HepG2 (cell line): ENCODE results near the gene DHX58. TPM values are rescaled to one million over a fixed set of nuclear protein-coding genes. Genes with fewer than 3 reads are reported as not detected.
A peak's percentile ranks its signal among the peaks of the same experiment; 100 is the strongest.

Source experiments
- AGO1 ChIP-seq: fragments of 200-400 bp; formaldehyde crosslinking; IDR thresholded peaks from 2 replicates; pipeline ENCODE4 v1.6.1; 2017; ENCODE audit warnings: mild to moderate bottlenecking, low read depth, low read length, moderate library complexity; ENCODE audit not compliant: poor library complexity, severe bottlenecking
- CENPX ChIP-seq: sonication (generic); formaldehyde crosslinking; IDR thresholded peaks from 2 replicates; pipeline ENCODE4 v1.9.0; 2021; ENCODE audit warnings: mild to moderate bottlenecking, missing genetic modification reagents, moderate library complexity
- FOXK1 ChIP-seq: sonication (generic); formaldehyde crosslinking; IDR thresholded peaks from 2 replicates; pipeline ENCODE4 v1.4.0; 2020; ENCODE audit warnings: low read depth, missing genetic modification reagents, borderline replicate concordance
- IKZF4 ChIP-seq: sonication (generic); formaldehyde crosslinking; IDR thresholded peaks from 2 replicates; pipeline ENCODE4 v1.5.1; 2020; ENCODE audit warnings: borderline replicate concordance, mild to moderate bottlenecking, low read depth, missing genetic modification reagents; ENCODE audit errors: not compliant biosample characterization
- ISL2 ChIP-seq: sonication (generic); formaldehyde crosslinking; IDR thresholded peaks from 2 replicates; pipeline ENCODE4 v1.5.0; 2020; ENCODE audit warnings: missing genetic modification reagents
- PITX1 ChIP-seq: sonication (generic); formaldehyde crosslinking; IDR thresholded peaks from 2 replicates; pipeline ENCODE4 v1.5.1; 2020; ENCODE audit warnings: mild to moderate bottlenecking, missing genetic modification reagents
- RELA ChIP-seq: sonication (generic); formaldehyde crosslinking; IDR thresholded peaks from 2 replicates; pipeline ENCODE4 v1.4.0; 2020; ENCODE audit warnings: missing genetic modification reagents
- SAFB2 ChIP-seq: sonication (generic); formaldehyde crosslinking; IDR thresholded peaks from 2 replicates; pipeline ENCODE4 v1.5.1; 2020; ENCODE audit warnings: missing genetic modification reagents, low read depth, mild to moderate bottlenecking, borderline replicate concordance
- TBX2 ChIP-seq: sonication (generic); formaldehyde crosslinking; IDR thresholded peaks from 2 replicates; pipeline ENCODE4 v1.5.0; 2020; ENCODE audit warnings: missing genetic modification reagents, mild to moderate bottlenecking, borderline replicate concordance
- ZNF335 ChIP-seq: sonication (generic); formaldehyde crosslinking; IDR thresholded peaks from 2 replicates; pipeline ENCODE4 v1.4.0; 2020; ENCODE audit warnings: missing genetic modification reagents
- ZNF501 ChIP-seq: sonication (generic); formaldehyde crosslinking; IDR thresholded peaks from 2 replicates; pipeline ENCODE4 v1.5.1; 2020; ENCODE audit warnings: mild to moderate bottlenecking, moderate library complexity, missing genetic modification reagents
- ZNF577 ChIP-seq: sonication (generic); formaldehyde crosslinking; IDR thresholded peaks from 2 replicates; pipeline ENCODE4 v1.4.0; 2020; ENCODE audit warnings: mild to moderate bottlenecking, low read depth, missing genetic modification reagents, borderline replicate concordance
- ZNF766 ChIP-seq: sonication (generic); formaldehyde crosslinking; IDR thresholded peaks from 2 replicates; pipeline ENCODE4 v1.5.0; 2020; ENCODE audit warnings: missing genetic modification reagents, borderline replicate concordance
- ZNF788 ChIP-seq: sonication (generic); formaldehyde crosslinking; IDR thresholded peaks from 2 replicates; pipeline ENCODE4 v1.5.0; 2020; ENCODE audit warnings: mild to moderate bottlenecking, missing genetic modification reagents, borderline replicate concordance
- polyA plus RNA-seq, 8 experiments: library from polyadenylated mRNA; depleted of rRNA in 3 of 8; stranded (reverse) in 7 of 8; unstranded in 1 of 8; fragments of >200 nt; fragmentation: Illumina TruSeq in 4 of 8; extraction: Trizol in 4 of 8; gene quantifications; 2 replicates each; pipeline versions ENCODE4 v1.2.1 to v1.2.3, GENCODE V29; 2011 to 2016; ENCODE audit warnings: low read depth in 4 of 8, missing spikeins in 1 of 8, mixed read lengths in 1 of 8; ENCODE audit not compliant: insufficient read depth in 1 of 8
- total RNA-seq, 5 experiments: library from RNA; depleted of rRNA; stranded (reverse); fragments of >200 nt; fragmentation: Illumina TruSeq; extraction: Trizol; gene quantifications; 2 replicates each; pipeline ENCODE4 v1.2.3, GENCODE V29; 2016; ENCODE audit warnings: low read depth in 1 of 5
- TF ChIP-seq, protein P1 (sequence below): sonication (generic); formaldehyde crosslinking; IDR thresholded peaks from 2 replicates; pipeline ENCODE4 v1.4.0; 2020; ENCODE audit warnings: mild to moderate bottlenecking, missing genetic modification reagents
- TF ChIP-seq, protein P2 (sequence below): sonication (generic); formaldehyde crosslinking; IDR thresholded peaks from 2 replicates; pipeline ENCODE4 v1.8.1; 2023; ENCODE audit warnings: mild to moderate bottlenecking, missing genetic modification reagents
- TF ChIP-seq, protein P3 (sequence below): sonication (generic); formaldehyde crosslinking; IDR thresholded peaks from 2 replicates; pipeline ENCODE4 v1.8.1; 2023; ENCODE audit warnings: missing genetic modification reagents, mild to moderate bottlenecking, borderline replicate concordance
- TF ChIP-seq, protein P4 (sequence below): sonication (generic); formaldehyde crosslinking; IDR thresholded peaks from 2 replicates; pipeline ENCODE4 v1.4.0; 2020; ENCODE audit warnings: missing genetic modification reagents

DHX58 gene
- total and polyA plus RNA-seq, 2 of the 13 experiments (the other 11 are each of a cell fraction or from before 2014, with no cell fraction given): 6.7 to 7.8 TPM

DNA sequence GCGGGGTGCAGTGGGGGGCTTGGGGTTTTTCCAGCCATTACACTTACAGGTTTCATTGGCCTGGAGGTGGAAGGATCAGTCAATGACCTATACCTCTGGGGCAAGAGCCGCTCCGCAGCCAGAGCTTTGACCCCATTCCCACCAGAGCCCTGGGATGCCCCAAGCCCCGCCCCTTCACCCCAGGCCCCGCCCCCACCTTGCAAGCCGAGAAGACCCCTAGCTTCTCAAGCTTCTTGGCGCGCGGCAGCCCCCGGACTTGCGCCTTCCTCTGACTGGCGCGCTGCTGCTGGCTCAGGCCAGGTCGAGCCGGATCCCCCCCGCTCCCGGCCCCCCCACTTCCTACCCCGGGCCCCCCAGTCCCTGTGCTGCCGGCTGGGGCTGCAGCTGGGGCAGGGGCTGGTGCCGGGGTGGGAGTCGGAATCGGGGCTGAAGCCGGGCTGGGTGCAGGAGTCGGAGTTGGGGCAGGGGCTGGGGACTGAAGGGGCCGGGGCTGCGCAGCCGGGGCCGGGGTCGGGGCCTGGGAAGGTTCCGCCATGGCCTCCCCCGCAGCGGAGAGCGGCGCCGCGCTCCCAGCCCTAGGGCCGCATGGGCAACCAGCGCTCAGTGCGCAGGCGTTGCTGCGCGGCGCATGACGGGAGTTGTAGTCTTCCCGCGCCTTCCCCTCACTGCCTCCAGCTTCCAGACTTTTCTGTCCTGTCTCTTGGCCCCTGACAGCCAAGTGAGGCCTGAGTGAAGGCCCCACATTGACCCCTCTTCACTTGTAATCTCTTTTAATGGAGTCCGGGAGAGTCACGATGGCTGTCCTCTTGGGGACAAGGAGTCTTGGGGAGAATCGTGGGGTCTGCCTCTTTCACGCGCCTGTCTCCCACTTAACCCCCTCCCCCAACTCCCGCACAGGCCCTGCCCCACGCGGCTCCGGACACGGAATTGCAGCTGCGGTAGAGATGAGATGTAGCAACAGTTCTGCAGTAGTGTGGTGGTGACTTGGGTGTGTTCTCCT lies 8.6 kb upstream of the DHX58 start, which contains the start of gene KAT2A (continued):
- TF ChIP-seq, protein P1, sequence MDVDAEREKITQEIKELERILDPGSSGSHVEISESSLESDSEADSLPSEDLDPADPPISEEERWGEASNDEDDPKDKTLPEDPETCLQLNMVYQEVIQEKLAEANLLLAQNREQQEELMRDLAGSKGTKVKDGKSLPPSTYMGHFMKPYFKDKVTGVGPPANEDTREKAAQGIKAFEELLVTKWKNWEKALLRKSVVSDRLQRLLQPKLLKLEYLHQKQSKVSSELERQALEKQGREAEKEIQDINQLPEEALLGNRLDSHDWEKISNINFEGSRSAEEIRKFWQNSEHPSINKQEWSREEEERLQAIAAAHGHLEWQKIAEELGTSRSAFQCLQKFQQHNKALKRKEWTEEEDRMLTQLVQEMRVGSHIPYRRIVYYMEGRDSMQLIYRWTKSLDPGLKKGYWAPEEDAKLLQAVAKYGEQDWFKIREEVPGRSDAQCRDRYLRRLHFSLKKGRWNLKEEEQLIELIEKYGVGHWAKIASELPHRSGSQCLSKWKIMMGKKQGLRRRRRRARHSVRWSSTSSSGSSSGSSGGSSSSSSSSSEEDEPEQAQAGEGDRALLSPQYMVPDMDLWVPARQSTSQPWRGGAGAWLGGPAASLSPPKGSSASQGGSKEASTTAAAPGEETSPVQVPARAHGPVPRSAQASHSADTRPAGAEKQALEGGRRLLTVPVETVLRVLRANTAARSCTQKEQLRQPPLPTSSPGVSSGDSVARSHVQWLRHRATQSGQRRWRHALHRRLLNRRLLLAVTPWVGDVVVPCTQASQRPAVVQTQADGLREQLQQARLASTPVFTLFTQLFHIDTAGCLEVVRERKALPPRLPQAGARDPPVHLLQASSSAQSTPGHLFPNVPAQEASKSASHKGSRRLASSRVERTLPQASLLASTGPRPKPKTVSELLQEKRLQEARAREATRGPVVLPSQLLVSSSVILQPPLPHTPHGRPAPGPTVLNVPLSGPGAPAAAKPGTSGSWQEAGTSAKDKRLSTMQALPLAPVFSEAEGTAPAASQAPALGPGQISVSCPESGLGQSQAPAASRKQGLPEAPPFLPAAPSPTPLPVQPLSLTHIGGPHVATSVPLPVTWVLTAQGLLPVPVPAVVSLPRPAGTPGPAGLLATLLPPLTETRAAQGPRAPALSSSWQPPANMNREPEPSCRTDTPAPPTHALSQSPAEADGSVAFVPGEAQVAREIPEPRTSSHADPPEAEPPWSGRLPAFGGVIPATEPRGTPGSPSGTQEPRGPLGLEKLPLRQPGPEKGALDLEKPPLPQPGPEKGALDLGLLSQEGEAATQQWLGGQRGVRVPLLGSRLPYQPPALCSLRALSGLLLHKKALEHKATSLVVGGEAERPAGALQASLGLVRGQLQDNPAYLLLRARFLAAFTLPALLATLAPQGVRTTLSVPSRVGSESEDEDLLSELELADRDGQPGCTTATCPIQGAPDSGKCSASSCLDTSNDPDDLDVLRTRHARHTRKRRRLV (CRISPR knock-in tag): no peak
- TF ChIP-seq RELA (CRISPR knock-in tag): peak; percentile 81; the same call in 1 of the 2 replicates
- peak; percentile 32; the same call in 1 of the 2 replicates for TF ChIP-seq TBX2
- TF ChIP-seq, protein P2, sequence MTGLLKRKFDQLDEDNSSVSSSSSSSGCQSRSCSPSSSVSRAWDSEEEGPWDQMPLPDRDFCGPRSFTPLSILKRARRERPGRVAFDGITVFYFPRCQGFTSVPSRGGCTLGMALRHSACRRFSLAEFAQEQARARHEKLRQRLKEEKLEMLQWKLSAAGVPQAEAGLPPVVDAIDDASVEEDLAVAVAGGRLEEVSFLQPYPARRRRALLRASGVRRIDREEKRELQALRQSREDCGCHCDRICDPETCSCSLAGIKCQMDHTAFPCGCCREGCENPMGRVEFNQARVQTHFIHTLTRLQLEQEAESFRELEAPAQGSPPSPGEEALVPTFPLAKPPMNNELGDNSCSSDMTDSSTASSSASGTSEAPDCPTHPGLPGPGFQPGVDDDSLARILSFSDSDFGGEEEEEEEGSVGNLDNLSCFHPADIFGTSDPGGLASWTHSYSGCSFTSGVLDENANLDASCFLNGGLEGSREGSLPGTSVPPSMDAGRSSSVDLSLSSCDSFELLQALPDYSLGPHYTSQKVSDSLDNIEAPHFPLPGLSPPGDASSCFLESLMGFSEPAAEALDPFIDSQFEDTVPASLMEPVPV: peak; percentile 64; the same call in 1 of the 2 replicates
- TF ChIP-seq, protein P3, sequence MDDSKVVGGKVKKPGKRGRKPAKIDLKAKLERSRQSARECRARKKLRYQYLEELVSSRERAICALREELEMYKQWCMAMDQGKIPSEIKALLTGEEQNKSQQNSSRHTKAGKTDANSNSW (CRISPR knock-in tag): 0 out of 2 replicates have a peak, but pooled peaks have one; percentile 61
- no peak for TF ChIP-seq ZNF766 (CRISPR knock-in tag)
- TF ChIP-seq AGO1: peak; percentile 8
- TF ChIP-seq CENPX (CRISPR knock-in tag): no peak
- TF ChIP-seq ZNF577 (CRISPR knock-in tag): no peak
- peak; percentile 47 for TF ChIP-seq IKZF4 (CRISPR knock-in tag)
- TF ChIP-seq SAFB2: peak; percentile 39; the same call in 1 of the 2 replicates
- TF ChIP-seq PITX1 (CRISPR knock-in tag): no peak
- 0 out of 2 replicates have a peak, but pooled peaks have one; percentile 36 for TF ChIP-seq ZNF335 (CRISPR knock-in tag)
- TF ChIP-seq ZNF788 (CRISPR knock-in tag): peak; percentile 86; the same call in 1 of the 2 replicates
- TF ChIP-seq, protein P4, sequence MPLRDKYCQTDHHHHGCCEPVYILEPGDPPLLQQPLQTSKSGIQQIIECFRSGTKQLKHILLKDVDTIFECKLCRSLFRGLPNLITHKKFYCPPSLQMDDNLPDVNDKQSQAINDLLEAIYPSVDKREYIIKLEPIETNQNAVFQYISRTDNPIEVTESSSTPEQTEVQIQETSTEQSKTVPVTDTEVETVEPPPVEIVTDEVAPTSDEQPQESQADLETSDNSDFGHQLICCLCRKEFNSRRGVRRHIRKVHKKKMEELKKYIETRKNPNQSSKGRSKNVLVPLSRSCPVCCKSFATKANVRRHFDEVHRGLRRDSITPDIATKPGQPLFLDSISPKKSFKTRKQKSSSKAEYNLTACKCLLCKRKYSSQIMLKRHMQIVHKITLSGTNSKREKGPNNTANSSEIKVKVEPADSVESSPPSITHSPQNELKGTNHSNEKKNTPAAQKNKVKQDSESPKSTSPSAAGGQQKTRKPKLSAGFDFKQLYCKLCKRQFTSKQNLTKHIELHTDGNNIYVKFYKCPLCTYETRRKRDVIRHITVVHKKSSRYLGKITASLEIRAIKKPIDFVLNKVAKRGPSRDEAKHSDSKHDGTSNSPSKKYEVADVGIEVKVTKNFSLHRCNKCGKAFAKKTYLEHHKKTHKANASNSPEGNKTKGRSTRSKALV (CRISPR knock-in tag): no peak
- peak; percentile 48; the same call in 1 of the 2 replicates for TF ChIP-seq ISL2
- TF ChIP-seq ZNF501 (CRISPR knock-in tag): peak; percentile 78
- peak; percentile 35; the same call in 1 of the 2 replicates for TF ChIP-seq FOXK1 (CRISPR knock-in tag)
